ENCODE data around the gene ZNF774. TPM values are rescaled to one million over a fixed set of nuclear protein-coding genes. Genes with fewer than 3 reads are reported as not detected.
A peak's percentile ranks its signal among the peaks of the same experiment; 100 is the strongest.
"Not testable (repeated sequence)": the region's sequence is repeated elsewhere in the genome, so short reads cannot be mapped to it uniquely, and the experiment has no call there.

Gene ZNF774
- total RNA-seq, 1 experiment from 2014 or later, result 2.9 TPM

- peak; percentile 74 for DNase-seq (ENCODE audit: low read depth)
Observed at GRCh38 chr15:90388462-90389380, 36.6 kb downstream of the ZNF774 start.

GRCh38 chr15:90389513-90389912 lies 37.4 kb downstream of the ZNF774 start:
- no peak for DNase-seq (ENCODE audit: low read depth)

GRCh38 chr15:90393040-90393439 lies 41.0 kb downstream of the ZNF774 start:
- no peak for DNase-seq (ENCODE audit: low read depth)

GRCh38 chr15:90394074-90394473 lies 42.0 kb downstream of the ZNF774 start:
- DNase-seq (ENCODE audit: low read depth), result no peak

- DNase-seq (ENCODE audit: low read depth), result no peak
Observed at GRCh38 chr15:90394748-90395442, 42.8 kb downstream of the ZNF774 start.

- DNase-seq (ENCODE audit: low read depth), result no peak
Observed at GRCh38 chr15:90396321-90396720, 44.2 kb downstream of the ZNF774 start.

- DNase-seq (ENCODE audit: low read depth), result peak; percentile 18
Observed at GRCh38 chr15:90400005-90400758, 48.1 kb downstream of the ZNF774 start.

GRCh38 chr15:90400759-90401314 lies 48.8 kb downstream of the ZNF774 start:
- DNase-seq (ENCODE audit: low read depth), result peak; percentile 98

- no peak for DNase-seq (ENCODE audit: low read depth)
Observed at GRCh38 chr15:90401495-90401894, 49.4 kb downstream of the ZNF774 start.

- peak; percentile 93 for DNase-seq (ENCODE audit: low read depth)
Observed at GRCh38 chr15:90402223-90402622, 50.1 kb downstream of the ZNF774 start.

GRCh38 chr15:90402767-90403166 lies 50.7 kb downstream of the ZNF774 start:
- DNase-seq (ENCODE audit: low read depth), result no peak

GRCh38 chr15:90405055-90405607 lies 53.0 kb downstream of the ZNF774 start:
- no peak for DNase-seq (ENCODE audit: low read depth)

- DNase-seq (ENCODE audit: low read depth), result no peak
Observed at GRCh38 chr15:90407336-90407735, 55.3 kb downstream of the ZNF774 start.

GRCh38 chr15:90407871-90408317 lies 55.8 kb downstream of the ZNF774 start:
- DNase-seq (ENCODE audit: low read depth), result peak; percentile 17

- no peak for DNase-seq (ENCODE audit: low read depth)
Observed at GRCh38 chr15:90408657-90409056, 56.6 kb downstream of the ZNF774 start.

GRCh38 chr15:90409587-90409986 lies 57.5 kb downstream of the ZNF774 start:
- not testable (repeated sequence) for DNase-seq (ENCODE audit: low read depth)

- DNase-seq (ENCODE audit: low read depth), result not testable (repeated sequence)
Observed at GRCh38 chr15:90410316-90410715, 58.2 kb downstream of the ZNF774 start.

- no peak for DNase-seq (ENCODE audit: low read depth)
Observed at GRCh38 chr15:90411176-90411575, 59.1 kb downstream of the ZNF774 start.

Data from RPMI7951 (cell line).